Upper lobe of left lung (tissue), 4 donors: Measurements from ENCODE around the gene WSB1.

Experiments used
- EP300 ChIP-seq, 4 donors: sonication (generic); formaldehyde crosslinking; IDR thresholded peaks; one replicate each; pipeline ENCODE4 v1.5.1; 2017; ENCODE audit warnings: antibody characterized with exemption in 4 of 4, control low read depth in 2 of 4
- POLR2A ChIP-seq, 4 donors: fragments of 450-650 bp; IDR thresholded peaks; one replicate each; pipeline ENCODE4 v1.5.1; 2016 to 2017; ENCODE audit warnings: antibody characterized with exemption in 4 of 4, mild to moderate bottlenecking in 2 of 4
- POLR2AphosphoS5 ChIP-seq, 2 donors: sonication (generic); formaldehyde crosslinking; IDR thresholded peaks; one replicate each; pipeline ENCODE4 v1.5.1; 2017; ENCODE audit warnings: antibody characterized with exemption in 2 of 2
- TF ChIP-seq, protein P1 (sequence below), 6 experiments: fragments of 450-650 bp in 4 of 6; fragments of 200-600 bp in 2 of 6; sonication (generic) in 2 of 6; IDR thresholded peaks; one replicate each; pipeline ENCODE4 v1.5.1; 2016 to 2019; ENCODE audit warnings: antibody characterized with exemption in 6 of 6

DNA sequence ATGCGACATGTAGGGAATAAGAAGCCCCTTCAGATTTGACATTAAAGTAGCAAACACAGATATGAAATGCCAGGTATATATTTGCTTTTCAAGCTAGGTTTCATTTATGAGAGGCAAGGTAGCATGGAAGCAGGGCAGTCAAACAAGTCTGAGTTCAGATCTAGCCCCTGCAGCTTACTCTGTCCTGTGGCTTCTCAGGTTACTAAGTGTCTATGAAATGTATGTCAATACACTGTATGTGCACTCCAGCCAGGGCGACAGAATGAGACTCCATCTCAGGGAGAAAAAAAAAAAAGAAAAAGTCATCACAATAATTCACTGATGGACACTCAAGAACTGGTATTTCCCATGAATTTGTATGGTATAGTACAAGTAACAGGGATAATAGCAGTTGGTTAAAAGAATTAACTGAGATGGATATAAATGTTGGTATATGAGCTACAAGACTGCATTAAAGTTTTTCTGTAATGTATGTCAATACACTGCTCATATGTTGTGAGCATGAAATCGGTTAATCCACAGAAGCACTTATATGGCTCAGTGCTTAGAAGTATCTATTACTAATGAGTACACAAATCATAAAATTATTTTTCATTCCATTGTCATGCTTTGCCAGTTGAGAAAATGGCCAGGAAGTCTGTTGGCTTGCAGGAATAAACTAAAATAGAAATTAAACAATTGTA is 2.9 kb upstream of the WSB1 start:
- TF ChIP-seq, protein P1, sequence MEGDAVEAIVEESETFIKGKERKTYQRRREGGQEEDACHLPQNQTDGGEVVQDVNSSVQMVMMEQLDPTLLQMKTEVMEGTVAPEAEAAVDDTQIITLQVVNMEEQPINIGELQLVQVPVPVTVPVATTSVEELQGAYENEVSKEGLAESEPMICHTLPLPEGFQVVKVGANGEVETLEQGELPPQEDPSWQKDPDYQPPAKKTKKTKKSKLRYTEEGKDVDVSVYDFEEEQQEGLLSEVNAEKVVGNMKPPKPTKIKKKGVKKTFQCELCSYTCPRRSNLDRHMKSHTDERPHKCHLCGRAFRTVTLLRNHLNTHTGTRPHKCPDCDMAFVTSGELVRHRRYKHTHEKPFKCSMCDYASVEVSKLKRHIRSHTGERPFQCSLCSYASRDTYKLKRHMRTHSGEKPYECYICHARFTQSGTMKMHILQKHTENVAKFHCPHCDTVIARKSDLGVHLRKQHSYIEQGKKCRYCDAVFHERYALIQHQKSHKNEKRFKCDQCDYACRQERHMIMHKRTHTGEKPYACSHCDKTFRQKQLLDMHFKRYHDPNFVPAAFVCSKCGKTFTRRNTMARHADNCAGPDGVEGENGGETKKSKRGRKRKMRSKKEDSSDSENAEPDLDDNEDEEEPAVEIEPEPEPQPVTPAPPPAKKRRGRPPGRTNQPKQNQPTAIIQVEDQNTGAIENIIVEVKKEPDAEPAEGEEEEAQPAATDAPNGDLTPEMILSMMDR (IDR thresholded peaks at IDR 0.05) = no peak
- TF ChIP-seq POLR2A (IDR thresholded peaks at IDR 0.05) (no peak), EP300 (IDR thresholded peaks at IDR 0.05) (no peak), POLR2AphosphoS5 (IDR thresholded peaks at IDR 0.05) (no peak)
